H9 (cell line): Measurements from ENCODE around the gene DDX39A. TPM values are rescaled to one million over a fixed set of nuclear protein-coding genes. Genes with fewer than 3 reads are reported as not detected.
A peak's percentile ranks its signal among the peaks of the same experiment; 100 is the strongest.

Source experiments
- DNase-seq: peaks from one replicate; pipeline ENCODE4 v3.0.0-alpha.2; 2017
- H2AFZ ChIP-seq: one replicate; pipeline ENCODE4 v1.6.1; 2013; ENCODE audit warnings: mild to moderate bottlenecking, low read length, control low read depth, moderate library complexity
- H2AK5ac ChIP-seq: 2 replicates; pipeline ENCODE4 v1.6.1; 2013; ENCODE audit warnings: low read length, control low read depth, mixed read lengths; ENCODE audit not compliant: insufficient read length
- H2BK120ac ChIP-seq: one replicate; pipeline ENCODE4 v1.6.1; 2013; ENCODE audit warnings: low read depth, mild to moderate bottlenecking, low read length, control low read depth, inconsistent platforms; ENCODE audit not compliant: poor library complexity, severe bottlenecking
- H2BK12ac ChIP-seq: 2 replicates; pipeline ENCODE4 v1.6.1; 2013; ENCODE audit warnings: low read length, control low read depth, mixed read lengths, low read depth; ENCODE audit not compliant: insufficient read length
- H2BK15ac ChIP-seq: 2 replicates; pipeline ENCODE4 v1.6.1; 2013; ENCODE audit warnings: low read depth, low read length, control low read depth
- H2BK20ac ChIP-seq: one replicate; pipeline ENCODE4 v1.6.1; 2013; ENCODE audit warnings: low read depth, mild to moderate bottlenecking, low read length, control low read depth, inconsistent platforms; ENCODE audit not compliant: poor library complexity, severe bottlenecking
- H2BK5ac ChIP-seq: 2 replicates; pipeline ENCODE4 v1.6.1; 2013; ENCODE audit warnings: low read length, control low read depth, mixed read lengths; ENCODE audit not compliant: insufficient read length
- H3K14ac ChIP-seq: 2 replicates; pipeline ENCODE4 v1.6.1; 2013; ENCODE audit warnings: low read length, control low read depth; ENCODE audit not compliant: insufficient read depth
- H3K18ac ChIP-seq: 2 replicates; pipeline ENCODE4 v1.6.1; 2013; ENCODE audit warnings: low read depth, mild to moderate bottlenecking, mixed read lengths, low read length, control low read depth; ENCODE audit not compliant: insufficient read length
- H3K23ac ChIP-seq: 2 replicates; pipeline ENCODE4 v1.6.1; 2013; ENCODE audit warnings: low read length, control low read depth, mixed read lengths, low read depth; ENCODE audit not compliant: insufficient read length
- H3K23me2 ChIP-seq: 2 replicates; pipeline ENCODE4 v1.6.1; 2013; ENCODE audit warnings: low read depth, mild to moderate bottlenecking, mixed read lengths, low read length, control low read depth; ENCODE audit not compliant: insufficient read length, poor library complexity, severe bottlenecking
- H3K27ac ChIP-seq: 2 replicates; pipeline ENCODE4 v1.5.1; 2013; ENCODE audit warnings: low read length, control low read depth, mixed read lengths, low read depth; ENCODE audit not compliant: insufficient read length
- H3K27me3 ChIP-seq: 2 replicates; pipeline ENCODE4 v1.6.1; 2013; ENCODE audit warnings: low read length, control low read depth, inconsistent platforms; ENCODE audit not compliant: insufficient read depth
- H3K4ac ChIP-seq: 2 replicates; pipeline ENCODE4 v1.6.1; 2013; ENCODE audit warnings: low read depth, mild to moderate bottlenecking, control low read depth, inconsistent platforms, low read length, moderate library complexity
- H3K4me1 ChIP-seq: 2 replicates; pipeline ENCODE4 v1.6.1; 2013; ENCODE audit warnings: low read length, control low read depth, inconsistent platforms; ENCODE audit not compliant: insufficient read depth
- H3K4me2 ChIP-seq: 2 replicates; pipeline ENCODE4 v1.6.1; 2013; ENCODE audit warnings: low read length, control low read depth, mixed read lengths; ENCODE audit not compliant: insufficient read length, insufficient read depth
- H3K56ac ChIP-seq: 2 replicates; pipeline ENCODE4 v1.6.1; 2013; ENCODE audit warnings: low read depth, mild to moderate bottlenecking, mixed read lengths, low read length, control low read depth; ENCODE audit not compliant: insufficient read length
- H3K79me1 ChIP-seq: 2 replicates; pipeline ENCODE4 v1.6.1; 2013; ENCODE audit warnings: low read depth, mild to moderate bottlenecking, moderate library complexity, low read length, control low read depth, inconsistent platforms; ENCODE audit not compliant: insufficient read depth, poor library complexity, severe bottlenecking
- H3K79me2 ChIP-seq: 2 replicates; pipeline ENCODE4 v1.6.1; 2013; ENCODE audit warnings: low read length, control low read depth, inconsistent platforms; ENCODE audit not compliant: insufficient read depth
- H3K9ac ChIP-seq: 2 replicates; pipeline ENCODE4 v1.6.1; 2013; ENCODE audit warnings: low read length, control low read depth, mixed read lengths; ENCODE audit not compliant: insufficient read length; ENCODE audit errors: extremely low read depth
- H3K9me3 ChIP-seq: one replicate; pipeline ENCODE4 v1.6.1; 2013; ENCODE audit warnings: low read depth, low read length, inconsistent platforms; ENCODE audit not compliant: control insufficient read depth
- H3T11ph ChIP-seq: one replicate; pipeline ENCODE4 v1.6.1; 2013; ENCODE audit warnings: mild to moderate bottlenecking, low read length, control low read depth, inconsistent platforms
- H4K20me1 ChIP-seq: one replicate; pipeline ENCODE4 v1.6.1; 2013; ENCODE audit not compliant: control insufficient read depth, insufficient read length, insufficient read depth
- H4K5ac ChIP-seq: 2 replicates; pipeline ENCODE4 v1.6.1; 2013; ENCODE audit warnings: low read depth, mild to moderate bottlenecking, mixed read lengths, low read length, control low read depth; ENCODE audit not compliant: insufficient read length
- H4K8ac ChIP-seq: replicated peaks from 2 replicates; pipeline ENCODE4 v1.6.1; 2013; ENCODE audit warnings: low read length, control low read depth, mixed read lengths, low read depth; ENCODE audit not compliant: insufficient read length
- H4K91ac ChIP-seq: 2 replicates; pipeline ENCODE4 v1.6.1; 2013; ENCODE audit warnings: low read depth, mild to moderate bottlenecking, moderate library complexity, mixed read lengths, low read length, control low read depth; ENCODE audit not compliant: insufficient read length
- H3K27ac Mint-ChIP-seq, 3 experiments: 2 replicates in 2 of 3; 3 replicates in 1 of 3; pipeline ENCODE4 v1.8.0; 2020 to 2021; ENCODE audit warnings: mixed read lengths in 3 of 3, mild to moderate bottlenecking in 1 of 3, moderate library complexity in 1 of 3
- H3K27me3 Mint-ChIP-seq: 2 replicates; pipeline ENCODE4 v1.8.0; 2021; ENCODE audit warnings: low read depth, mild to moderate bottlenecking, moderate library complexity, mixed read lengths
- H3K36me3 Mint-ChIP-seq, 3 experiments: 2 replicates in 2 of 3; 3 replicates in 1 of 3; pipeline ENCODE4 v1.8.0; 2020 to 2021; ENCODE audit warnings: low read depth in 3 of 3, mixed read lengths in 3 of 3; ENCODE audit not compliant: insufficient read depth in 1 of 3
- H3K4me1 Mint-ChIP-seq, 2 experiments: 2 replicates each; pipeline ENCODE4 v1.8.0; 2020; ENCODE audit warnings: mixed read lengths in 2 of 2
- H3K4me3 Mint-ChIP-seq, 2 experiments: 2 replicates in 1 of 2; 3 replicates in 1 of 2; pipeline ENCODE4 v1.8.0; 2020 to 2021; ENCODE audit warnings: mild to moderate bottlenecking in 2 of 2, mixed read lengths in 2 of 2, moderate library complexity in 1 of 2
- H3K9me3 Mint-ChIP-seq, 2 experiments: 2 replicates in 1 of 2; 3 replicates in 1 of 2; pipeline ENCODE4 v1.8.0; 2020; ENCODE audit warnings: mild to moderate bottlenecking in 2 of 2, mixed read lengths in 2 of 2, moderate library complexity in 1 of 2
- WGBS: extraction: QIAGEN DNeasy Blood & Tissue Kit; methylation state at CpG from one replicate; pipeline ENCODE4 v1.1.7; 2013; ENCODE audit warnings: missing lambda C conversion rate, low lambda C conversion rate, mixed read lengths; ENCODE audit not compliant: insufficient read length; ENCODE audit errors: extremely low coverage; 5-methylcytosine and 5-hydroxymethylcytosine counted together
- total RNA-seq: library from RNA; stranded (reverse); gene quantifications from 2 replicates; pipeline ENCODE4 v1.2.1, GENCODE V29; 2021
- TF ChIP-seq, protein P1 (sequence below): fragments of 200-600 bp; sonication (generic); conservative IDR thresholded peaks from 3 replicates; pipeline ENCODE4 v1.8.0; 2021; ENCODE audit warnings: antibody characterized with exemption, mild to moderate bottlenecking

DDX39A gene
- total RNA-seq, 1 experiment from 2014 or later, result 137 TPM

DNA sequence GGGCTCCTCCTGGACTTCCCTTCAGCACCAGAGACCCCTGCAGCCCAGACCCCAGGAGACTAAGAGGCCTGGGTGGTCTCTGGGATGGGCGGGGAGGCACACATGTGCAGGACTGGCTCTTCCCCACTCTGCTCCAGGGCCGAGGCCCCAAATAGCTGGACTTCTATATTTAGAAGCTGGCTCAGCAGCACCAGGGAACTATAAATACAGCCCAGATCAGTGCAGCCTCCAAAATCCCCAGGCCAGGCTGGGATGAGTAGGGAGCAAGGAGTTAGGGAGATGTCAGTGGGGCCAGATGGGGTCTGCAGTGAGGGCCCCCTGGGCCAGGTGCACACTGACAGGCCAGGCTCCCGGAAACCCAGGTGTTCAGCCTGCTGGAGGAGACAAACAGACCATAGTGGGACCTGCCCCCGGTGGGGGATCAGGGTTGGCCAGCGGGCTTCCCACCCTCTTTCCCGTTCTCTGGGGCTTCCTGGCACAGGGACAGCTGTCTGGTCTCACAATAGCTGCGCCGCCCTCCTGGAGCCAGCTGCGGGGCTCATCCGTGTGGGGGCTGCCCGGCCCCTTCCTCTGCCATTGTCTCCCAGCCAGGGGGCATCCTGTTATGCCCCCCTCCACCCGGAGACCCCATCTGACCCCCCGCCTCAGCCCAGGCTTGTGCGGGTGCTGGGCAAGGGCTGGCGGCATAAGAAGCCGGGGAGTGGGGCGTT lies 43.4 kb downstream of the DDX39A start:
- H3K79me1 ChIP-seq, result no peaks in the 10 kb centered on the region
- H4K20me1 ChIP-seq, result no peaks in the 10 kb centered on the region
- H3K18ac ChIP-seq, result no peak overlapping the region
- Mint-ChIP-seq H3K27me3 (no peaks in the 10 kb centered on the region), H3K4me3 (no peak overlapping the region), H3K4me1 (peaks cover 13 to 29% of the 10 kb centered on the region in 2 experiments), H3K9me3 (no peaks in the 10 kb centered on the region), H3K36me3 (no peaks in the 10 kb centered on the region), H3K27ac (peak overlapping the region in 1 of 3 experiments; percentile 86; a peak in 1 of 7 replicates)
- H4K5ac ChIP-seq, result no peak overlapping the region
- H2BK20ac ChIP-seq, result no peak overlapping the region
- no peak overlapping the region; the same call in 1 of the 2 replicates for H3K14ac ChIP-seq
- H3K9me3 ChIP-seq, result no peaks in the 10 kb centered on the region
- H3T11ph ChIP-seq, result no peak overlapping the region
- no peak overlapping the region for H3K56ac ChIP-seq
- no peak overlapping the region for H2BK12ac ChIP-seq
- H3K4me1 ChIP-seq, result no peaks in the 10 kb centered on the region; the same call in 1 of the 2 replicates
- H2AK5ac ChIP-seq, result no peak overlapping the region
- H3K4ac ChIP-seq, result no peak overlapping the region
- H3K9ac ChIP-seq, result no peak overlapping the region
- no peak overlapping the region for H3K27ac ChIP-seq
- TF ChIP-seq, protein P1, sequence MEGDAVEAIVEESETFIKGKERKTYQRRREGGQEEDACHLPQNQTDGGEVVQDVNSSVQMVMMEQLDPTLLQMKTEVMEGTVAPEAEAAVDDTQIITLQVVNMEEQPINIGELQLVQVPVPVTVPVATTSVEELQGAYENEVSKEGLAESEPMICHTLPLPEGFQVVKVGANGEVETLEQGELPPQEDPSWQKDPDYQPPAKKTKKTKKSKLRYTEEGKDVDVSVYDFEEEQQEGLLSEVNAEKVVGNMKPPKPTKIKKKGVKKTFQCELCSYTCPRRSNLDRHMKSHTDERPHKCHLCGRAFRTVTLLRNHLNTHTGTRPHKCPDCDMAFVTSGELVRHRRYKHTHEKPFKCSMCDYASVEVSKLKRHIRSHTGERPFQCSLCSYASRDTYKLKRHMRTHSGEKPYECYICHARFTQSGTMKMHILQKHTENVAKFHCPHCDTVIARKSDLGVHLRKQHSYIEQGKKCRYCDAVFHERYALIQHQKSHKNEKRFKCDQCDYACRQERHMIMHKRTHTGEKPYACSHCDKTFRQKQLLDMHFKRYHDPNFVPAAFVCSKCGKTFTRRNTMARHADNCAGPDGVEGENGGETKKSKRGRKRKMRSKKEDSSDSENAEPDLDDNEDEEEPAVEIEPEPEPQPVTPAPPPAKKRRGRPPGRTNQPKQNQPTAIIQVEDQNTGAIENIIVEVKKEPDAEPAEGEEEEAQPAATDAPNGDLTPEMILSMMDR, result no peak
- WGBS, result no CpG with 5 or more reads among the region's 17 CpGs
- DNase-seq, result no peak
- H3K27me3 ChIP-seq, result no peaks in the 10 kb centered on the region
- no peak overlapping the region for H2BK5ac ChIP-seq
- no peak overlapping the region for H4K91ac ChIP-seq
- no peak overlapping the region for H4K8ac ChIP-seq
- H3K23me2 ChIP-seq, result no peaks in the 10 kb centered on the region
- H3K23ac ChIP-seq, result no peak overlapping the region
- H2BK15ac ChIP-seq, result no peak overlapping the region
- H3K79me2 ChIP-seq, result no peaks in the 10 kb centered on the region
- H2BK120ac ChIP-seq, result no peak overlapping the region
- H2AFZ ChIP-seq, result no peak overlapping the region
- H3K4me2 ChIP-seq, result no peak overlapping the region
